K562 (cell line): ENCODE results near the gene MVB12B. TPM values are rescaled to one million over a fixed set of nuclear protein-coding genes. Genes with fewer than 3 reads are reported as not detected.

Source experiments
- ATAC-seq: fragments of 200-7000 bp; cut with Tn5 transposase; 3 replicates; pipeline ENCODE4 v1.9.1; 2020; ENCODE audit warnings: moderate library complexity
- BruUV-seq: library from RNA; stranded (reverse); fragments of 400-500 nt; replicated peaks from 2 replicates; lab custom pipeline; 2021; lab: Mats Ljungman, UMichigan
- CTCF ChIA-PET: fragments of 300-600 bp; formaldehyde crosslinking; extraction: SDS; loops from one replicate; lab custom pipeline; 2021; ENCODE audit warnings: low intra/inter-chr PET ratio; lab: Yijun Ruan, JAX
- POLR2A ChIA-PET: fragments of 300-600, 350-650 bp; sonication (Branson Sonifier 250); formaldehyde crosslinking; extraction: SDS; loops from one replicate; lab custom pipeline; 2021; ENCODE audit warnings: antibody characterized with exemption, inconsistent platforms; lab: Yijun Ruan, JAX
- DNase-seq, 4 experiments: peaks; one replicate each; pipeline versions ENCODE4 v3.0.0 to v3.0.0-alpha.2; 2011 to 2018; ENCODE audit warnings: low spot score in 3 of 4, mixed read lengths in 3 of 4; ENCODE audit errors: extremely low read depth in 1 of 4
- FAIRE-seq: peaks from 2 replicates; lab custom pipeline; 2011; peaks lifted over from hg19 to GRCh38; lab: Jason Lieb, UNC
- H2AFZ ChIP-seq: 2 replicates; pipeline ENCODE4 v1.6.0; 2011; ENCODE audit warnings: low read depth, low read length, control low read depth, inconsistent platforms
- H3K27ac ChIP-seq: fragments of 200-600 bp; 3 replicates; pipeline ENCODE4 v1.8.0; 2011; ENCODE audit warnings: low read depth, mild to moderate bottlenecking, control low read depth, inconsistent platforms, low read length, moderate library complexity, mixed read lengths; ENCODE audit errors: extremely low read depth
- H3K27me3 ChIP-seq, 2 experiments: fragments of 300-600 bp in 1 of 2; 2 replicates in 1 of 2; 3 replicates in 1 of 2; pipeline versions ENCODE4 v1.6.0 to v1.8.0; 2011; ENCODE audit warnings: inconsistent platforms in 2 of 2, low read length in 2 of 2, mild to moderate bottlenecking in 1 of 2, mixed read lengths in 1 of 2, moderate library complexity in 1 of 2; ENCODE audit not compliant: control insufficient read depth in 2 of 2, insufficient read depth in 2 of 2
- H3K36me3 ChIP-seq: fragments of 300-600 bp; 3 replicates; pipeline ENCODE4 v1.8.0; 2011; ENCODE audit warnings: mild to moderate bottlenecking, low read length, inconsistent platforms; ENCODE audit not compliant: control insufficient read depth, insufficient read depth
- H3K4me1 ChIP-seq, 2 experiments: fragments of 200-600 bp in 1 of 2; replicated peaks in 1 of 2; 2 replicates in 1 of 2; 3 replicates in 1 of 2; pipeline versions ENCODE4 v1.5.1 to v1.8.0; 2011; ENCODE audit warnings: inconsistent platforms in 2 of 2, low read length in 2 of 2, mild to moderate bottlenecking in 1 of 2, mixed read lengths in 1 of 2, moderate library complexity in 1 of 2; ENCODE audit not compliant: control insufficient read depth in 2 of 2, insufficient read depth in 2 of 2
- H3K4me2 ChIP-seq: 2 replicates; pipeline ENCODE4 v1.6.1; 2011; ENCODE audit warnings: low read length, control low read depth, inconsistent platforms, mixed read lengths; ENCODE audit not compliant: insufficient read depth
- H3K4me3 ChIP-seq: fragments of 200-600 bp; sonication (generic), shearing (Covaris generic); 2 replicates; pipeline ENCODE4 v1.5.1; 2016; ENCODE audit warnings: control low read depth, inconsistent platforms
- H3K79me2 ChIP-seq: fragments of 200-600 bp; 3 replicates; pipeline ENCODE4 v1.8.0; 2011; ENCODE audit warnings: low read length, inconsistent platforms; ENCODE audit not compliant: control insufficient read depth, insufficient read depth
- H3K9ac ChIP-seq, 2 experiments: 2 replicates each; pipeline versions ENCODE4 v1.6.0 to v1.6.1; 2011; ENCODE audit warnings: low read depth in 2 of 2, low read length in 2 of 2, control low read depth in 1 of 2, inconsistent platforms in 1 of 2, mild to moderate bottlenecking in 1 of 2, mixed read lengths in 1 of 2; ENCODE audit not compliant: insufficient read depth in 1 of 2
- H3K9me1 ChIP-seq: one replicate; pipeline ENCODE4 v1.6.0; 2011; ENCODE audit warnings: inconsistent platforms, mild to moderate bottlenecking, low read length, moderate library complexity; ENCODE audit not compliant: control insufficient read depth, insufficient read depth
- H3K9me3 ChIP-seq: replicated peaks from 2 replicates; pipeline ENCODE4 v1.5.1; 2011; ENCODE audit warnings: low read depth, low read length, inconsistent platforms; ENCODE audit not compliant: control insufficient read depth, insufficient read depth
- H4K20me1 ChIP-seq: replicated peaks from 2 replicates; pipeline ENCODE4 v1.6.1; 2011; ENCODE audit warnings: low read length, inconsistent platforms, mixed read lengths; ENCODE audit not compliant: control insufficient read depth, insufficient read depth
- FOSL1 ChIP-seq: fragments of 200-800 bp; sonication (Bioruptor generic); conservative IDR thresholded peaks from 2 replicates; pipeline ENCODE4 v1.6.1; 2016; ENCODE audit warnings: missing genetic modification characterization, missing compliant biosample characterization
- ZFP1 ChIP-seq: fragments of 450-650 bp; formaldehyde crosslinking; IDR thresholded peaks from 2 replicates; pipeline ENCODE4 v1.4.0; 2020; ENCODE audit warnings: mild to moderate bottlenecking, mixed read lengths
- ZFP36 ChIP-seq: fragments of 150-350 bp; IDR thresholded peaks from 2 replicates; pipeline ENCODE4 v1.6.1; 2018; ENCODE audit warnings: low read length, low read depth; ENCODE audit not compliant: partially characterized antibody
- ZNF384 ChIP-seq: IDR thresholded peaks from 2 replicates; pipeline ENCODE4 v1.6.1; 2012; ENCODE audit warnings: low read depth, low read length, improper control_type of control experiment
- WGBS: fragments of 100-300 bp; shearing (Covaris generic); methylation state at CpG from one replicate; pipeline ENCODE4 v1.1.6; 2016; ENCODE audit warnings: low coverage, mixed read lengths; ENCODE audit not compliant: insufficient coverage; ENCODE audit errors: missing lambda C conversion rate; 5-methylcytosine and 5-hydroxymethylcytosine counted together
- in situ Hi-C: fragments of 300-500 bp; cut with MboI; formaldehyde crosslinking; loops from 4 replicates; pipeline ENCODE4 v1.15.0; 2018; ENCODE audit warnings: inconsistent platforms, mixed read lengths
- intact Hi-C: fragments of 100-400 bp; cut with micrococcal nuclease; formaldehyde crosslinking; loops from 2 replicates; pipeline ENCODE4 v1.14.2; 2022
- polyA plus RNA-seq, 8 experiments: library from polyadenylated mRNA; depleted of rRNA in 4 of 8; stranded (reverse) in 5 of 8; unstranded in 3 of 8; fragments of >200 nt; fragmentation: Nextera tagmentation in 2 of 8; fragmentation: Illumina TruSeq in 1 of 8; extraction: Ambion mirVana in 2 of 8; extraction: Trizol in 1 of 8; gene quantifications; 2 replicates each; pipeline versions ENCODE4 v1.2.1 to v1.2.3, GENCODE V29; 2011 to 2014; ENCODE audit warnings: inconsistent platforms in 1 of 8, missing spikeins in 1 of 8
- total RNA-seq, 7 experiments: library from RNA; depleted of rRNA in 6 of 7; stranded (reverse); fragments of >200 nt in 6 of 7; fragmentation: Illumina TruSeq in 2 of 7; extraction: Trizol in 2 of 7; gene quantifications; 2 replicates each; pipeline versions ENCODE4 v1.2.1 to v1.2.3, GENCODE V29; 2011 to 2021; ENCODE audit warnings: low replicate concordance in 1 of 7
- TF ChIP-seq, protein P1 (sequence below): IDR thresholded peaks from 2 replicates; pipeline ENCODE4 v1.6.1; 2012; ENCODE audit warnings: low read depth, low read length, improper control_type of control experiment, borderline replicate concordance
- TF ChIP-seq, protein P2 (sequence below): fragments of 450-650 bp; formaldehyde crosslinking; IDR thresholded peaks from 2 replicates; pipeline ENCODE4 v1.4.0; 2020; ENCODE audit warnings: mild to moderate bottlenecking, moderate library complexity

MVB12B gene
- total and polyA plus RNA-seq, 9 of the 15 experiments (the other 6 are each of a cell fraction or from before 2014, with no cell fraction given): not detected

DNA sequence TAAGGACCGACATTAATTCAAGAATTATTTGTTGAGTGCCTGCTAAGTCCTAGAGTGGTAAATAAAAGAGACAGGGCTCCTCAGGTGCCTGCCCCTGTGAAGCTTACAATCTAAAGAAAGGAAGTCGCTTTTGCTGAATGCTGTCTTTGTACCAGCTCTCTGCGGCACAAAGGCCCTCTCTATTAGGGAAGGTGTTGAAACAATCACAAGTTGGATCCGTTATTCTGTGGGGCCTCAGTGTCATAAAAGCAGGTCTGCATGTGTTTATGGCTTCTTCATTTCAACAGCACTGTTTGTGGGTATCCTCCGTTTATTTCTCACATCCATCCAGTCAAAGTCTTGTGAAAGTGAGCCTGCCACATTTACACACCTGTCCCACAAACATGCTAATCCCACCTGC lies 7.0 kb upstream of the MVB12B start:
- BruUV-seq: no TSS peak
- ATAC-seq: no peak
- Histone ChIP-seq H3K4me3 (no peak overlapping the region), H2AFZ (no peak overlapping the region), H3K4me1 (no peaks in the 10 kb centered on the region), H3K27ac (no peak overlapping the region), H3K9me3 (no peaks in the 10 kb centered on the region), H3K9ac (no peak overlapping the region), H3K79me2 (no peaks in the 10 kb centered on the region), H3K27me3 (no peaks in the 10 kb centered on the region), H4K20me1 (no peaks in the 10 kb centered on the region), H3K9me1 (no peaks in the 10 kb centered on the region), H3K4me2 (no peak overlapping the region), H3K36me3 (no peaks in the 10 kb centered on the region)
- WGBS: 0% methylated on average over 5 of the region's 5 CpGs
- DNase-seq: no peak
- no peak for FAIRE-seq
- CTCF ChIA-PET: no interaction called here
- POLR2A ChIA-PET: no interaction called here
- TF ChIP-seq FOSL1 (tag): no peak
- no peak for TF ChIP-seq ZFP36
- TF ChIP-seq, protein P1, sequence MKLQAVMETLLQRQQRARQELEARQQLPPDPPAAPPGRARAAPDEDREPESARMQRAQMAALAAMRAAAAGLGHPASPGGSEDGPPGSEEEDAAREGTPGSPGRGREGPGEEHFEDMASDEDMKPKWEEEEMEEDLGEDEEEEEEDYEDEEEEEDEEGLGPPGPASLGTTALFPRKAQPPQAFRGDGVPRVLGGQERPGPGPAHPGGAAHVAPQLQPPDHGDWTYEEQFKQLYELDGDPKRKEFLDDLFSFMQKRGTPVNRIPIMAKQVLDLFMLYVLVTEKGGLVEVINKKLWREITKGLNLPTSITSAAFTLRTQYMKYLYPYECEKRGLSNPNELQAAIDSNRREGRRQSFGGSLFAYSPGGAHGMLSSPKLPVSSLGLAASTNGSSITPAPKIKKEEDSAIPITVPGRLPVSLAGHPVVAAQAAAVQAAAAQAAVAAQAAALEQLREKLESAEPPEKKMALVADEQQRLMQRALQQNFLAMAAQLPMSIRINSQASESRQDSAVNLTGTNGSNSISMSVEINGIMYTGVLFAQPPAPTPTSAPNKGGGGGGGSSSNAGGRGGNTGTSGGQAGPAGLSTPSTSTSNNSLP: no peak
- no peak for TF ChIP-seq ZFP1 (CRISPR knock-in tag)
- TF ChIP-seq, protein P2, sequence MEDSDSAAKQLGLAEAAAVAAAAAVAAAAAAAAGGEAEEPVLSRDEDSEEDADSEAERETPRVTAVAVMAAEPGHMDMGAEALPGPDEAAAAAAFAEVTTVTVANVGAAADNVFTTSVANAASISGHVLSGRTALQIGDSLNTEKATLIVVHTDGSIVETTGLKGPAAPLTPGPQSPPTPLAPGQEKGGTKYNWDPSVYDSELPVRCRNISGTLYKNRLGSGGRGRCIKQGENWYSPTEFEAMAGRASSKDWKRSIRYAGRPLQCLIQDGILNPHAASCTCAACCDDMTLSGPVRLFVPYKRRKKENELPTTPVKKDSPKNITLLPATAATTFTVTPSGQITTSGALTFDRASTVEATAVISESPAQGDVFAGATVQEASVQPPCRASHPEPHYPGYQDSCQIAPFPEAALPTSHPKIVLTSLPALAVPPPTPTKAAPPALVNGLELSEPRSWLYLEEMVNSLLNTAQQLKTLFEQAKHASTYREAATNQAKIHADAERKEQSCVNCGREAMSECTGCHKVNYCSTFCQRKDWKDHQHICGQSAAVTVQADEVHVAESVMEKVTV (CRISPR knock-in tag): no peak
- no peak for TF ChIP-seq ZNF384
- in situ Hi-C loops: no loop called here
- intact Hi-C loops: no loop called here
